Hematopoietic multipotent progenitor cell treated with erythropoietin and hydrocortisone succinate and interleukin-3 and kit ligand, for 8 days (in vitro differentiated cells): Measurements from ENCODE around the gene BSPRY.

ENCODE experiments used
- DNase-seq: peaks from one replicate; pipeline ENCODE4 v3.0.0-alpha.2; 2015

The BSPRY gene

GRCh38 chr9:113349445-113350094 lies at the start of gene BSPRY:
Gene BSPRY (plus strand): TSS chr9:113349541. CDS start chr9:113349580, 39 bp downstream.
- DNase-seq = peak; percentile 79

DNA sequence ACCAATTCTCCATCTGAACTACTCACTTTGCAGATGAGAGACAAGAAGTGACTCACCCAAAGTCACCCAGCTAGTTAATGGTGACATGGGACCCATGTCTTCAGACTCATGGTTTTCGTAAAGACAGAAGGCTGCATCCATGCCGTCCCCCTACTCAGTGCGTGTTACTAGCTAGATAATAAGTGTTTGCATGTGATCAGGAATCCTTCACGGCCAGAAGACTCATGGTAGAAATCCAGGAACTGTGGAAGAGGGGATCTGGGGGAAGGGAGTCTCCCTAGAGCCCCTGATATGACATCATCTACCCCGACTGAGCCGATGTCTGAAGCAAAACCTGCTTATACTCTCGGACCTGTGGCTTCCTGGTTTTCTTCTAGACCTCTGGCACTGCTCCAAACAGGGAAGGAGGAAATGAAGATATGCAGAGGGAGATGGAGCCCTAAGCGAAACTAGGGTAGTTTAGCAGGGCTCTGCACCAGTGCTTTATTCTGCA lies 49.5 kb upstream of the BSPRY start:
- DNase-seq = peak; percentile 74

GRCh38 chr9:113301548-113301947 lies 47.8 kb upstream of the BSPRY start:
- no peak for DNase-seq

GRCh38 chr9:113302792-113303418 lies 46.4 kb upstream of the BSPRY start, which contains the start of gene RNF183:
Gene RNF183 (minus strand): TSS chr9:113303376. CDS start chr9:113298184, 5,192 bp downstream.
- no peak for DNase-seq

- no peak for DNase-seq
These were observed 42.8 kb upstream of the BSPRY start for GRCh38 chr9:113306566-113306965.

- no peak for DNase-seq
These were observed 41.9 kb upstream of the BSPRY start for GRCh38 chr9:113307396-113307975.

DNA sequence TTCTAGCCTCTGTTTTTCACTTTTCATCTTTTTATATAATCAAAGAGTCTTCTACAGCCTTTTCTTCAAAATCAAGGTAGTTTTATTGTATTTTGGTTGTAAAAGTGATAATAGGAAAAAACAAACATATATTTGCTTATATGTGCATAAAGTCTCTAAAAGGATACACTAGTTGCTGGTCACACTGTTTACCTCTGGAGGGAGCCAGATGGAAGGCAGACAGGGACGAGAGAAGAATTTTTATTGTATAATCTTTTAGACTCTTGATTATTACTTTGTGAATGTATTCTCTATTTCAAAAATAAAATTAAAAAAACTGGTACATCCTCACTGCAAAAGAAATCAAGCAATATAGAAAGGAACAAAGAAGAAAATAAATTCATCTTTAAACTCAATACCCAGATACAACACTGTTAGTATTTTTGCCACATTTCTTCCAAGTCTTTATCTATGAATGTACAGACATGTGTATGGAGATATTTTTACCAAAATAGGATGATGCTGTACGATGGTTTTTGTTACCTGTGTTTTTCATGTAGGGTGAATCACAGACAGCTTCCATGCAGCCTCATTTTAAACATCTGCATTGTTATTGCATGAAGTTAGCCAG lies 40.0 kb upstream of the BSPRY start:
- DNase-seq = peak; percentile 79

- DNase-seq = no peak
These were observed 38.8 kb upstream of the BSPRY start for GRCh38 chr9:113310538-113310937.

- DNase-seq = no peak
These were observed 37.4 kb upstream of the BSPRY start for GRCh38 chr9:113311961-113312360.

GRCh38 chr9:113313261-113313660 lies 36.1 kb upstream of the BSPRY start:
- no peak for DNase-seq

- no peak for DNase-seq
These were observed 34.1 kb upstream of the BSPRY start for GRCh38 chr9:113315231-113315630.

GRCh38 chr9:113316030-113316429 lies 33.3 kb upstream of the BSPRY start:
- no peak for DNase-seq

- DNase-seq = no peak
These were observed 31.6 kb upstream of the BSPRY start for GRCh38 chr9:113317777-113318176.

GRCh38 chr9:113319054-113319453 lies 30.3 kb upstream of the BSPRY start:
- DNase-seq = no peak

DNA sequence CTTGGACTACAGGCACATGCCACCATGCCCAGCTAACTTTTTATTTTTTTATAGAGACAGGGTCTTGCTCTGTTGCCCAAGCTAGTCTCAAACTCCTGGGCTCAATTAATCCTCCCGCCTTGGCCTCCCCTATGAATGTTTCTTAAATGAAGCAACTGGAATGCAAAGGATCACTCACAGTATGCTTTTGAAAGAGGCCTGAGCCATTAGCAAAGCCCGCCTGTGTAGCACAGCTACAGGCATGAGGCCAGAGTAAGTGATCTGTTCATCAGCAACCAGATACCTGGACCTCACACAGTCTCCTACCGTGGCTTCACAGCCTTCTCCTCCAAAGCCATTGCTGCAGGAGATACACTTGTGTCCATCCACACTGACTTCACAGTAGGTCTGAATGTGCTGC lies 29.3 kb upstream of the BSPRY start:
- DNase-seq = no peak

- no peak for DNase-seq
These were observed 26.7 kb upstream of the BSPRY start for GRCh38 chr9:113322671-113323070.

GRCh38 chr9:113326230-113326629 lies 23.1 kb upstream of the BSPRY start:
- no peak for DNase-seq

- DNase-seq = no peak
These were observed 21.1 kb upstream of the BSPRY start for GRCh38 chr9:113328045-113328782.

GRCh38 chr9:113331780-113332179 lies 17.6 kb upstream of the BSPRY start:
- DNase-seq = no peak

- no peak for DNase-seq
These were observed 11.6 kb upstream of the BSPRY start for GRCh38 chr9:113337714-113338113.

- DNase-seq = peak; percentile 87
These were observed 9.2 kb upstream of the BSPRY start, which contains the start of gene WDR31 for GRCh38 chr9:113340011-113340699. Gene WDR31 (minus strand): TSS chr9:113340275. CDS start chr9:113332022, 8,253 bp downstream.
